PC-9 (cell line): ENCODE data around the gene EPN1. TPM values are rescaled to one million over a fixed set of nuclear protein-coding genes. Genes with fewer than 3 reads are reported as not detected.

ENCODE experiments used
- BruUV-seq: library from RNA; stranded (reverse); fragments of 400-500 nt; replicated peaks from 2 replicates; lab custom pipeline; 2021; lab: Mats Ljungman, UMichigan
- CTCF ChIA-PET: fragments of 300-600 bp; sonication (Branson Sonifier 250); formaldehyde crosslinking; loops from one replicate; lab custom pipeline; 2022; ENCODE audit warnings: antibody characterized with exemption; lab: Charles Lee
- POLR2A ChIA-PET: fragments of 300-600 bp; sonication (Branson Sonifier 250); formaldehyde crosslinking; loops from one replicate; lab custom pipeline; 2022; ENCODE audit warnings: antibody characterized with exemption; ENCODE audit not compliant: unreplicated experiment; lab: Charles Lee
- DNase-seq, 2 experiments: peaks; one replicate each; pipeline versions ENCODE4 v3.0.0 to v3.0.0-alpha.2; 2015 to 2022; ENCODE audit warnings: mixed read lengths in 1 of 2
- H2AFZ ChIP-seq: fragments of 200-600 bp; sonication (generic); 2 replicates; pipeline ENCODE4 v1.8.1; 2017; ENCODE audit warnings: antibody characterized with exemption
- H3F3A ChIP-seq: fragments of 200-600 bp; sonication (generic); 2 replicates; pipeline ENCODE4 v1.8.1; 2017; ENCODE audit warnings: antibody characterized with exemption, mild to moderate bottlenecking, low read depth; ENCODE audit not compliant: insufficient read depth
- H3K27ac ChIP-seq: fragments of 200-600 bp; sonication (generic); 2 replicates; pipeline ENCODE4 v1.6.1; 2016; ENCODE audit warnings: mixed run types
- H3K27me3 ChIP-seq: fragments of 200-600 bp; sonication (generic); 2 replicates; pipeline ENCODE4 v1.6.1; 2016; ENCODE audit warnings: low read depth, mixed run types; ENCODE audit not compliant: insufficient read depth
- H3K36me3 ChIP-seq: fragments of 200-600 bp; sonication (generic); 2 replicates; pipeline ENCODE4 v1.6.1; 2016; ENCODE audit warnings: low read depth, mixed run types
- H3K4me1 ChIP-seq: fragments of 200-600 bp; sonication (generic); replicated peaks from 2 replicates; pipeline ENCODE4 v1.6.1; 2016; ENCODE audit warnings: mixed run types; ENCODE audit not compliant: insufficient read depth
- H3K4me2 ChIP-seq: fragments of 200-600 bp; sonication (generic); 2 replicates; pipeline ENCODE4 v1.6.1; 2017; ENCODE audit warnings: mixed run types
- H3K4me3 ChIP-seq: fragments of 200-600 bp; sonication (generic); 2 replicates; pipeline ENCODE4 v1.6.1; 2016; ENCODE audit warnings: mixed run types
- H3K79me2 ChIP-seq: fragments of 200-600 bp; sonication (generic); 2 replicates; pipeline ENCODE4 v1.6.1; 2017; ENCODE audit warnings: low read depth, mixed run types
- H3K9me2 ChIP-seq: fragments of 200-600 bp; sonication (generic); 2 replicates; pipeline ENCODE4 v1.8.1; 2017; ENCODE audit warnings: mild to moderate bottlenecking; ENCODE audit not compliant: insufficient read depth
- H3K9me3 ChIP-seq: fragments of 200-600 bp; sonication (generic); 2 replicates; pipeline ENCODE4 v1.8.1; 2016; ENCODE audit warnings: low read depth; ENCODE audit not compliant: insufficient read depth
- H4K20me1 ChIP-seq: fragments of 200-600 bp; sonication (generic); 2 replicates; pipeline ENCODE4 v1.8.1; 2017; ENCODE audit not compliant: insufficient read depth
- CTCF ChIP-seq: fragments of 200-600 bp; sonication (generic); conservative IDR thresholded peaks from 2 replicates; pipeline ENCODE4 v1.6.1; 2017; ENCODE audit warnings: mixed run types, antibody characterized with exemption, mild to moderate bottlenecking, moderate library complexity
- EZH2 ChIP-seq: fragments of 200-600 bp; sonication (generic); IDR thresholded peaks from 2 replicates; pipeline ENCODE4 v1.8.0; 2017; ENCODE audit warnings: antibody characterized with exemption, low read depth
- intact Hi-C: fragments of 100-400 bp; cut with micrococcal nuclease; formaldehyde crosslinking; loops from one replicate; pipeline ENCODE4 v1.10.0; 2022; ENCODE audit not compliant: unreplicated experiment
- total RNA-seq: library from RNA; stranded (reverse); gene quantifications from 2 replicates; pipeline ENCODE4 v1.2.3, GENCODE V29; 2021

The EPN1 gene
- total RNA-seq, 1 experiment from 2014 or later: 232 TPM

- no peak overlapping the region for H3K4me2 ChIP-seq
- POLR2A ChIA-PET: interaction anchor here (0.6 kb wide), 1 partner anchor 472 kb away, joined by 4 read pairs; the partner anchor contains the start of gene DNAAF3
Measured at GRCh38 chr19:55638864-55639359, 36.1 kb upstream of the EPN1 start.

GRCh38 chr19:55640043-55640576 is 34.9 kb upstream of the EPN1 start:
- Histone ChIP-seq H2AFZ (no peak overlapping the region), H3K79me2 (peaks cover 63% of the 10 kb centered on the region), H3K27ac (0 out of 2 replicates have a peak overlapping the region, but pooled peaks have one; percentile 40), H3K4me3 (peak overlapping the region; percentile 66; the same call in 1 of the 2 replicates), H3K4me2 (peak overlapping the region; percentile 90), H3K36me3 (peaks cover 3% of the 10 kb centered on the region; the same call in 1 of the 2 replicates), H3K27me3 (no peaks in the 10 kb centered on the region), H3K9me2 (no peaks in the 10 kb centered on the region), H3K9me3 (no peaks in the 10 kb centered on the region), H3F3A (peaks cover 39% of the 10 kb centered on the region; the same call in 1 of the 2 replicates), H3K4me1 (peaks cover 19% of the 10 kb centered on the region), H4K20me1 (peaks cover 3% of the 10 kb centered on the region; the same call in 1 of the 2 replicates)
- no peak for DNase-seq
- ChIA-PET POLR2A (no interaction called here), CTCF (no interaction called here)
- BruUV-seq: no TSS peak
- intact Hi-C loops: no loop called here
- TF ChIP-seq CTCF (no peak), EZH2 (no peak)

More at GRCh38 chr19:55638864-55639359, 36.1 kb upstream of the EPN1 start:
- H3K9me3 ChIP-seq: no peaks in the 10 kb centered on the region
- no TSS peak for BruUV-seq
- peaks cover 39% of the 10 kb centered on the region; the same call in 1 of the 2 replicates for H3F3A ChIP-seq
- peak; percentile 31 to 50 for DNase-seq
- intact Hi-C loops: loop anchor here (10.0 kb wide), 4 partner anchors 436 to 1456 kb away; no protein-coding TSS in a partner anchor
- no peak overlapping the region for H2AFZ ChIP-seq
- H3K4me1 ChIP-seq: peaks cover 12% of the 10 kb centered on the region
- peaks cover 3% of the 10 kb centered on the region; the same call in 1 of the 2 replicates for H3K36me3 ChIP-seq
- H3K27ac ChIP-seq: no peak overlapping the region
- peaks cover 55% of the 10 kb centered on the region for H3K79me2 ChIP-seq
- H4K20me1 ChIP-seq: peaks cover 3% of the 10 kb centered on the region; the same call in 1 of the 2 replicates
- no peak overlapping the region for H3K4me3 ChIP-seq
- H3K9me2 ChIP-seq: no peaks in the 10 kb centered on the region
- H3K27me3 ChIP-seq: no peaks in the 10 kb centered on the region
- CTCF ChIA-PET: no interaction called here
- TF ChIP-seq EZH2 (no peak), CTCF (peak; percentile 64)

- DNase-seq: peak in 1 of 2 experiments; percentile 68
- Histone ChIP-seq H3K9me3 (no peaks in the 10 kb centered on the region), H3K4me2 (peak within 1 kb of the TSS; percentile 90), H3K79me2 (peaks cover 63% of the 10 kb centered on the region), H3K27ac (0 out of 2 replicates have a peak within 1 kb of the TSS, but pooled peaks have one; percentile 40), H3K4me1 (peaks cover 18% of the 10 kb centered on the region), H4K20me1 (peaks cover 3% of the 10 kb centered on the region; the same call in 1 of the 2 replicates), H3K27me3 (no peaks in the 10 kb centered on the region), H3F3A (peaks cover 46% of the 10 kb centered on the region; the same call in 1 of the 2 replicates), H3K36me3 (peaks cover 8% of the 10 kb centered on the region; the same call in 1 of the 2 replicates), H2AFZ (peak within 1 kb of the TSS; percentile 76), H3K9me2 (no peaks in the 10 kb centered on the region), H3K4me3 (peak within 1 kb of the TSS; percentile 66)
- intact Hi-C loops: no loop called here
- ChIA-PET CTCF (no interaction called here), POLR2A (no interaction called here)
- TF ChIP-seq CTCF (no peak), EZH2 (no peak)
- BruUV-seq: no TSS peak
Measured at GRCh38 chr19:55640577-55641425, 34.2 kb upstream of the EPN1 start, which contains the start of gene ZNF580. ZNF580 (plus strand) TSS chr19:55641002; CDS start chr19:55642509, 1,507 bp downstream.
